Neural cell (in vitro differentiated cells): ENCODE data around the gene NTRK2. TPM values are rescaled to one million over a fixed set of nuclear protein-coding genes. Genes with fewer than 3 reads are reported as not detected.

Experiments
- H2AFZ ChIP-seq: fragments of 200-600, 300-800 bp; sonication (generic), shearing (Covaris generic); 2 replicates; pipeline ENCODE4 v1.6.0; 2014; ENCODE audit warnings: low read depth, mild to moderate bottlenecking, antibody characterized with exemption, low read length, moderate library complexity
- H3F3A ChIP-seq: fragments of 200-600 bp; shearing (Covaris generic); 2 replicates; pipeline ENCODE4 v1.6.1; 2016; ENCODE audit warnings: mild to moderate bottlenecking, moderate library complexity, mixed read lengths, antibody characterized with exemption, low read length; ENCODE audit not compliant: insufficient read depth, poor library complexity, severe bottlenecking
- H3K27ac ChIP-seq: fragments of 200-600, 300-800 bp; sonication (generic), shearing (Covaris generic); 2 replicates; pipeline ENCODE4 v1.5.1; 2014; ENCODE audit warnings: mild to moderate bottlenecking, low read length, moderate library complexity
- H3K27me3 ChIP-seq: fragments of 300-800, 200-600 bp; sonication (generic), shearing (Covaris generic); 2 replicates; pipeline ENCODE4 v1.6.0; 2014; ENCODE audit warnings: mild to moderate bottlenecking, low read depth, low read length, moderate library complexity; ENCODE audit not compliant: insufficient read depth
- H3K36me3 ChIP-seq: fragments of 300-800, 200-600 bp; sonication (generic), shearing (Covaris generic); 2 replicates; pipeline ENCODE4 v1.5.1; 2014; ENCODE audit warnings: mild to moderate bottlenecking, antibody characterized with exemption, low read length, moderate library complexity; ENCODE audit not compliant: insufficient read depth
- H3K4me2 ChIP-seq: fragments of 300-800, 200-600 bp; sonication (generic), shearing (Covaris generic); 2 replicates; pipeline ENCODE4 v1.6.0; 2014; ENCODE audit warnings: mild to moderate bottlenecking, low read length
- H3K4me3 ChIP-seq: fragments of 300-800, 200-600 bp; sonication (generic), shearing (Covaris generic); 2 replicates; pipeline ENCODE4 v1.5.1; 2014; ENCODE audit warnings: mild to moderate bottlenecking, low read length, moderate library complexity
- H3K79me2 ChIP-seq: fragments of 200-600 bp; shearing (Covaris generic); replicated peaks from 2 replicates; pipeline ENCODE4 v1.6.0; 2014; ENCODE audit warnings: mild to moderate bottlenecking, low read length, moderate library complexity; ENCODE audit not compliant: insufficient read depth
- H3K9ac ChIP-seq: fragments of 300-800, 200-600 bp; sonication (generic), shearing (Covaris generic); 2 replicates; pipeline ENCODE4 v1.6.1; 2016; ENCODE audit warnings: mild to moderate bottlenecking, low read length, mixed read lengths
- H3K9me2 ChIP-seq: fragments of 200-600 bp; shearing (Covaris generic); 2 replicates; pipeline ENCODE4 v1.6.1; 2016; ENCODE audit warnings: mild to moderate bottlenecking, low read length, mixed read lengths; ENCODE audit not compliant: insufficient read depth
- H3K9me3 ChIP-seq: fragments of 200-600, 300-800 bp; sonication (generic), shearing (Covaris generic); 2 replicates; pipeline ENCODE4 v1.6.1; 2016; ENCODE audit warnings: mild to moderate bottlenecking, mixed run types, low read length, moderate library complexity, mixed read lengths
- H4K20me1 ChIP-seq: fragments of 200-600 bp; shearing (Covaris generic); 2 replicates; pipeline ENCODE4 v1.6.1; 2016; ENCODE audit warnings: mild to moderate bottlenecking, mixed run types; ENCODE audit not compliant: insufficient read depth
- EP300 ChIP-seq: fragments of 450-650 bp; conservative IDR thresholded peaks from 2 replicates; pipeline ENCODE4 v1.6.1; 2014; ENCODE audit warnings: antibody characterized with exemption, mild to moderate bottlenecking, moderate library complexity; ENCODE audit not compliant: poor library complexity, severe bottlenecking
- EZH2 ChIP-seq: fragments of 200-600, 300-800 bp; shearing (Covaris generic), sonication (generic); IDR thresholded peaks from 2 replicates; pipeline ENCODE4 v1.6.1; 2014; ENCODE audit warnings: antibody characterized with exemption, low read length, borderline replicate concordance, mild to moderate bottlenecking; ENCODE audit not compliant: insufficient read depth, poor library complexity, severe bottlenecking
- MXI1 ChIP-seq: fragments of 450-650 bp; conservative IDR thresholded peaks from 2 replicates; pipeline ENCODE4 v1.6.1; 2014; ENCODE audit warnings: antibody characterized with exemption, mild to moderate bottlenecking; ENCODE audit not compliant: poor library complexity, severe bottlenecking
- POLR2AphosphoS5 ChIP-seq: IDR thresholded peaks from 2 replicates; pipeline ENCODE4 v1.6.1; 2012
- RAD21 ChIP-seq: fragments of 450-650 bp; conservative IDR thresholded peaks from 2 replicates; pipeline ENCODE4 v1.6.1; 2014; ENCODE audit warnings: antibody characterized with exemption, mild to moderate bottlenecking, moderate library complexity
- SMC3 ChIP-seq: fragments of 450-650 bp; conservative IDR thresholded peaks from 2 replicates; pipeline ENCODE4 v1.6.1; 2014; ENCODE audit warnings: antibody characterized with exemption, mild to moderate bottlenecking, moderate library complexity; ENCODE audit not compliant: poor library complexity
- TAF1 ChIP-seq: IDR thresholded peaks from 2 replicates; pipeline ENCODE4 v1.6.1; 2012; ENCODE audit warnings: low read depth
- polyA plus RNA-seq: library from polyadenylated mRNA; depleted of rRNA; stranded (reverse); fragments of >200 nt; gene quantifications from 2 replicates; pipeline ENCODE4 v1.2.3, GENCODE V29; 2014
- TF ChIP-seq, protein P1 (sequence below): IDR thresholded peaks from 2 replicates; pipeline ENCODE4 v1.6.1; 2012; ENCODE audit warnings: borderline replicate concordance
- TF ChIP-seq, protein P2 (sequence below): fragments of 450-650 bp; IDR thresholded peaks from 2 replicates; pipeline ENCODE4 v1.5.1; 2014; ENCODE audit warnings: antibody characterized with exemption, mild to moderate bottlenecking, moderate library complexity; ENCODE audit not compliant: poor library complexity, severe bottlenecking

The NTRK2 gene
- polyA plus RNA-seq, 1 donor from 2014 or later, result 14.2 TPM

DNA sequence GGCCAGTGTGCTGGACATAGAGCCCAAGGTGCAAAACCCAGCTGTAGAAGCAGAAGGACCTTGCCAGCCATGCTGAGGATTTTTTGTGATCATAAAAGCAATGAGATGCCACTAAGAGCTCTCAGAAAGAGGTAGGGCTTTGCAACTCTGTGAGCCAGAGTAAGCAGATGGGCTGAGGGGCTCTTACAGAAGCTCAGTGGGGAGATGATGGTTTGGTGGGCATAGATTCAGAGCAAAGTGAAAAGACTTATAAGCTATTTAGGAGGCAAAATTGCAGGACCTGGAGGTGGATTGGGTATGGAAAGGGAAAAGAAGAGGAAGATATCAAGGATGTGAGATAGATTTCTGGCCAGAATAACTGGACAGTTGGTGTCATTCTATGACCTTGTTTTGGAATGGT is 302.0 kb downstream of the NTRK2 start:
- Histone ChIP-seq H4K20me1 (no peaks in the 10 kb centered on the region), H3F3A (no peaks in the 10 kb centered on the region), H3K79me2 (no peaks in the 10 kb centered on the region), H3K36me3 (no peaks in the 10 kb centered on the region), H3K27ac (no peak overlapping the region), H2AFZ (no peak overlapping the region), H3K4me2 (no peak overlapping the region), H3K9ac (no peak overlapping the region), H3K27me3 (no peaks in the 10 kb centered on the region), H3K9me3 (no peaks in the 10 kb centered on the region), H3K9me2 (no peaks in the 10 kb centered on the region), H3K4me3 (no peak overlapping the region)
- TF ChIP-seq EZH2 (no peak), TAF1 (no peak), RAD21 (no peak), POLR2AphosphoS5 (no peak), SMC3 (no peak), EP300 (no peak), MXI1 (no peak)
- TF ChIP-seq, protein P1, sequence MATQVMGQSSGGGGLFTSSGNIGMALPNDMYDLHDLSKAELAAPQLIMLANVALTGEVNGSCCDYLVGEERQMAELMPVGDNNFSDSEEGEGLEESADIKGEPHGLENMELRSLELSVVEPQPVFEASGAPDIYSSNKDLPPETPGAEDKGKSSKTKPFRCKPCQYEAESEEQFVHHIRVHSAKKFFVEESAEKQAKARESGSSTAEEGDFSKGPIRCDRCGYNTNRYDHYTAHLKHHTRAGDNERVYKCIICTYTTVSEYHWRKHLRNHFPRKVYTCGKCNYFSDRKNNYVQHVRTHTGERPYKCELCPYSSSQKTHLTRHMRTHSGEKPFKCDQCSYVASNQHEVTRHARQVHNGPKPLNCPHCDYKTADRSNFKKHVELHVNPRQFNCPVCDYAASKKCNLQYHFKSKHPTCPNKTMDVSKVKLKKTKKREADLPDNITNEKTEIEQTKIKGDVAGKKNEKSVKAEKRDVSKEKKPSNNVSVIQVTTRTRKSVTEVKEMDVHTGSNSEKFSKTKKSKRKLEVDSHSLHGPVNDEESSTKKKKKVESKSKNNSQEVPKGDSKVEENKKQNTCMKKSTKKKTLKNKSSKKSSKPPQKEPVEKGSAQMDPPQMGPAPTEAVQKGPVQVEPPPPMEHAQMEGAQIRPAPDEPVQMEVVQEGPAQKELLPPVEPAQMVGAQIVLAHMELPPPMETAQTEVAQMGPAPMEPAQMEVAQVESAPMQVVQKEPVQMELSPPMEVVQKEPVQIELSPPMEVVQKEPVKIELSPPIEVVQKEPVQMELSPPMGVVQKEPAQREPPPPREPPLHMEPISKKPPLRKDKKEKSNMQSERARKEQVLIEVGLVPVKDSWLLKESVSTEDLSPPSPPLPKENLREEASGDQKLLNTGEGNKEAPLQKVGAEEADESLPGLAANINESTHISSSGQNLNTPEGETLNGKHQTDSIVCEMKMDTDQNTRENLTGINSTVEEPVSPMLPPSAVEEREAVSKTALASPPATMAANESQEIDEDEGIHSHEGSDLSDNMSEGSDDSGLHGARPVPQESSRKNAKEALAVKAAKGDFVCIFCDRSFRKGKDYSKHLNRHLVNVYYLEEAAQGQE, result no peak
- TF ChIP-seq, protein P2, sequence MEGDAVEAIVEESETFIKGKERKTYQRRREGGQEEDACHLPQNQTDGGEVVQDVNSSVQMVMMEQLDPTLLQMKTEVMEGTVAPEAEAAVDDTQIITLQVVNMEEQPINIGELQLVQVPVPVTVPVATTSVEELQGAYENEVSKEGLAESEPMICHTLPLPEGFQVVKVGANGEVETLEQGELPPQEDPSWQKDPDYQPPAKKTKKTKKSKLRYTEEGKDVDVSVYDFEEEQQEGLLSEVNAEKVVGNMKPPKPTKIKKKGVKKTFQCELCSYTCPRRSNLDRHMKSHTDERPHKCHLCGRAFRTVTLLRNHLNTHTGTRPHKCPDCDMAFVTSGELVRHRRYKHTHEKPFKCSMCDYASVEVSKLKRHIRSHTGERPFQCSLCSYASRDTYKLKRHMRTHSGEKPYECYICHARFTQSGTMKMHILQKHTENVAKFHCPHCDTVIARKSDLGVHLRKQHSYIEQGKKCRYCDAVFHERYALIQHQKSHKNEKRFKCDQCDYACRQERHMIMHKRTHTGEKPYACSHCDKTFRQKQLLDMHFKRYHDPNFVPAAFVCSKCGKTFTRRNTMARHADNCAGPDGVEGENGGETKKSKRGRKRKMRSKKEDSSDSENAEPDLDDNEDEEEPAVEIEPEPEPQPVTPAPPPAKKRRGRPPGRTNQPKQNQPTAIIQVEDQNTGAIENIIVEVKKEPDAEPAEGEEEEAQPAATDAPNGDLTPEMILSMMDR, result no peak

DNA sequence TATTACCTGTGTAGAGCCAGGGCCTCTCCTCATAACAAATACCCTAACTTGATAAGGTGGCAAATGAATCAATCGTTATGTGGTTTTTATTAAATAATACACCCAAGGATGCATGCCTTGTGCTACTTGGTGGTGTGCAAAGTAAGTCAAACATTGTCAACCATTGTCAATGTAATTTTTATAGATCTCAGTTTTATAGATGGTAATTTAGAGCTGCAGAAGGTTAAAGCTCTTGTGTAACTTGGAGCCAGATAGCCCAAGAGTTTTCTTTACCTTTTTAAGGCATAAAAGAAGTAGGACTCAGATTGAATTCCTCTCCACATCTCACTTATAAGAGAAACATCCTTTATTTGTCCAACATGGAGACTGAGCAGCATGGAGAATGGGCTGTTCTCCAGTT is 304.7 kb downstream of the NTRK2 start:
- Histone ChIP-seq H3K9ac (no peak overlapping the region), H2AFZ (no peak overlapping the region), H3K4me2 (no peak overlapping the region), H3K27ac (no peak overlapping the region), H3K4me3 (no peak overlapping the region), H4K20me1 (no peaks in the 10 kb centered on the region), H3K9me3 (no peaks in the 10 kb centered on the region), H3K27me3 (no peaks in the 10 kb centered on the region), H3K79me2 (no peaks in the 10 kb centered on the region), H3K9me2 (no peaks in the 10 kb centered on the region), H3K36me3 (no peaks in the 10 kb centered on the region), H3F3A (no peaks in the 10 kb centered on the region)
- TF ChIP-seq RAD21 (no peak), TAF1 (no peak), MXI1 (no peak), POLR2AphosphoS5 (no peak), EP300 (no peak), EZH2 (no peak), SMC3 (no peak)
- TF ChIP-seq, protein P2, result no peak
- TF ChIP-seq, protein P1, result no peak
